ENCODE results near the gene IGF1R.

Gene IGF1R

DNA sequence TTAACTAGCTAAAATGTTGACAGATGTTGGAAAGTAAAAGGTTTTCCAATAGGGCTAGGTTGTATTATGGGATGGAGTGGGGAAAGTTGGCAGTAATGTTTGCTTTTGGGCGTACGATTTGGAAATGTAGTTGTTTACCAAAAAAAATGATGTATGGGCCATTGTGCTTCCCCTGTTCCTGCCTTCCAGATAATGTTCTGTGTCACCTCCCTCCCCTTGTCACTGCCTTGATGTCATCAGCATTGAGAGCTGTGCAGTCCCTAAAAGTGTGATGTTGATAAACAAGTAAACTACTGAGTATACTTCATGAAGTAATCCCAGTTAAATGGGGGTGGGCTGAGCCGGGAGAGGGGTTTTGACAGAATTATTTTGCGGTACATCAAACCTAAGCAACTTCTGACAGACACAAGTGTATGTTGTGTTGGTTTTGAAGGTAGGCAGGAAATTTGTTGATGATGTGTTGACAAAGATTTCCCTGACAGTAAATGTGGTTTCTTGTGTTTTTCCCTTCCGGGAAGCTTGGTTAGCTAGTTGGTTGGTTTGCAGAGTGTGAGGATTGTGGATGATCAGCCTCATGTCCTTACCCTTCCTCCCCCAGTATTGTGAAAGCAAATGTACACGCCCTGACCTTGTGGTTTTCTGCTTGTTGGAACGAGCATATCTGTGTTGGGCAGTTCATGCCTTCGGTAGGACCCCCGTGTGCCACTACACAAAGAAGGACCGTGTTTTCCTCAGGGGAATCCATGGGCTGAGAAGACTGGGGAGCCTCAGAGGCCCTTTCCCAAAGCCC is 271.9 kb downstream of the IGF1R start:
- H3K4me2 ChIP-seq (ENCODE audit: insufficient read depth, low read length): no peak overlapping the region
- H3K4me1 ChIP-seq (ENCODE audit: insufficient read depth, low read length): no peaks in the 10 kb centered on the region
- no peaks in the 10 kb centered on the region for H3K9me3 ChIP-seq (ENCODE audit: insufficient read depth, low read length, severe bottlenecking)
- no peak overlapping the region for H2AFZ ChIP-seq (ENCODE audit: low read depth, low read length)
- TF ChIP-seq CTCF (IDR thresholded peaks at IDR 0.05; ENCODE audit: borderline replicate concordance, extremely low read depth, low read length, poor library complexity, severe bottlenecking) (no peak), EZH2 (IDR thresholded peaks at IDR 0.05; ENCODE audit: borderline replicate concordance, low read depth, low read length, severe bottlenecking) (no peak)
- no peaks in the 10 kb centered on the region for H3K27me3 ChIP-seq (ENCODE audit: insufficient read depth, low read length, poor library complexity)
- H4K20me1 ChIP-seq (ENCODE audit: insufficient read depth, low read length): no peaks in the 10 kb centered on the region
- DNase-seq (no peak), ATAC-seq (ENCODE audit: insufficient read depth, low read depth) (no peak)
- H3K79me2 ChIP-seq (ENCODE audit: insufficient read depth, low read length): no peaks in the 10 kb centered on the region
- H3K36me3 ChIP-seq (ENCODE audit: insufficient read depth, low read length): peaks cover 74% of the 10 kb centered on the region
- H3K27ac ChIP-seq (ENCODE audit: low read length): peak overlapping the region; percentile 44
- no peak overlapping the region for H3K4me3 ChIP-seq (ENCODE audit: low read depth in 1 of 2, low read length in 2 of 2)
- no peak overlapping the region for H3K9ac ChIP-seq (ENCODE audit: low read depth, low read length)

- no peak overlapping the region for H3K9ac ChIP-seq (ENCODE audit: low read depth, low read length)
- no peak overlapping the region for H2AFZ ChIP-seq (ENCODE audit: low read depth, low read length)
- H3K27me3 ChIP-seq (ENCODE audit: insufficient read depth, low read length, poor library complexity): no peaks in the 10 kb centered on the region
- H3K9me3 ChIP-seq (ENCODE audit: insufficient read depth, low read length, severe bottlenecking): no peaks in the 10 kb centered on the region
- TF ChIP-seq EZH2 (IDR thresholded peaks at IDR 0.05; ENCODE audit: borderline replicate concordance, low read depth, low read length, severe bottlenecking): no peak
- no peak for TF ChIP-seq CTCF (IDR thresholded peaks at IDR 0.05; ENCODE audit: borderline replicate concordance, extremely low read depth, low read length, poor library complexity, severe bottlenecking)
- no peaks in the 10 kb centered on the region for H3K4me1 ChIP-seq (ENCODE audit: insufficient read depth, low read length)
- H3K4me3 ChIP-seq (ENCODE audit: low read depth in 1 of 2, low read length in 2 of 2): no peak overlapping the region
- no peaks in the 10 kb centered on the region for H4K20me1 ChIP-seq (ENCODE audit: insufficient read depth, low read length)
- no peaks in the 10 kb centered on the region for H3K79me2 ChIP-seq (ENCODE audit: insufficient read depth, low read length)
- ATAC-seq (ENCODE audit: insufficient read depth, low read depth) (no peak), DNase-seq (no peak)
- no peak overlapping the region for H3K27ac ChIP-seq (ENCODE audit: low read length)
- H3K36me3 ChIP-seq (ENCODE audit: insufficient read depth, low read length): peaks cover 70% of the 10 kb centered on the region
- no peak overlapping the region for H3K4me2 ChIP-seq (ENCODE audit: insufficient read depth, low read length)
Measured at GRCh38 chr15:98923171-98923570, 274.8 kb downstream of the IGF1R start.

DNA sequence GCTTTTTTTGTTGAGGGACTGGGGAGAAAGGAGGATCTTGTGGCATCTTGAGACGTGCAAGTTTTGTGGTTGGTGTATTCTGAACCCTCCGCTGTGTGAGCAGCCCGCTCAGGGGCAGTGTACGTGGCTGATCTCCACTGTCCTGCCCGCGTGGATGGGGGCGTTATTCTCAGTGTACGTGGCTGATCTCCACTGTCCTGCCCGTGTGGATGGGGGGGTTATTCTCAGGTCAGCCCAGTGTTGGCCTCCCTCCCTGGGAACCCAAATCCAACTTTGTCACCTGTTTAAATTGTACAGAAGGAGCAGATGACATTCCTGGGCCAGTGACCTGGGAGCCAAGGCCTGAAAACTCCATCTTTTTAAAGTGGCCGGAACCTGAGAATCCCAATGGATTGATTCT is 275.2 kb downstream of the IGF1R start:
- TF ChIP-seq CTCF (IDR thresholded peaks at IDR 0.05; ENCODE audit: borderline replicate concordance, extremely low read depth, low read length, poor library complexity, severe bottlenecking) (no peak), EZH2 (IDR thresholded peaks at IDR 0.05; ENCODE audit: borderline replicate concordance, low read depth, low read length, severe bottlenecking) (no peak)
- no peaks in the 10 kb centered on the region for H3K4me1 ChIP-seq (ENCODE audit: insufficient read depth, low read length)
- H4K20me1 ChIP-seq (ENCODE audit: insufficient read depth, low read length): no peaks in the 10 kb centered on the region
- no peak overlapping the region for H3K4me3 ChIP-seq (ENCODE audit: low read depth in 1 of 2, low read length in 2 of 2)
- no peak overlapping the region for H3K4me2 ChIP-seq (ENCODE audit: insufficient read depth, low read length)
- H3K9ac ChIP-seq (ENCODE audit: low read depth, low read length): no peak overlapping the region
- H2AFZ ChIP-seq (ENCODE audit: low read depth, low read length): no peak overlapping the region
- DNase-seq (no peak), ATAC-seq (ENCODE audit: insufficient read depth, low read depth) (no peak)
- H3K27ac ChIP-seq (ENCODE audit: low read length): no peak overlapping the region
- H3K79me2 ChIP-seq (ENCODE audit: insufficient read depth, low read length): no peaks in the 10 kb centered on the region
- no peaks in the 10 kb centered on the region for H3K27me3 ChIP-seq (ENCODE audit: insufficient read depth, low read length, poor library complexity)
- no peaks in the 10 kb centered on the region for H3K9me3 ChIP-seq (ENCODE audit: insufficient read depth, low read length, severe bottlenecking)
- peaks cover 75% of the 10 kb centered on the region for H3K36me3 ChIP-seq (ENCODE audit: insufficient read depth, low read length)

All from DND-41 (cell line).